Measurements from ENCODE around the gene INTS7. TPM values are rescaled to one million over a fixed set of nuclear protein-coding genes. Genes with fewer than 3 reads are reported as not detected.

Gene INTS7
- total RNA-seq, 2 experiments from 2014 or later: 23.2 to 25.4 TPM

GRCh38 chr1:211895126-211895759 is 140.1 kb downstream of the INTS7 start:
- POLR2A ChIA-PET: no interaction called here
- CTCF ChIA-PET: no interaction called here
- no peak overlapping the region for H3K4me3 Mint-ChIP-seq
- TF ChIP-seq CTCF (IDR thresholded peaks at IDR 0.05): no peak
- DNase-seq: no peak
- H3K4me1 Mint-ChIP-seq (ENCODE audit: low read depth): peaks cover under 1% of the 10 kb centered on the region
- H3K27ac Mint-ChIP-seq: no peak overlapping the region
- ATAC-seq: no peak
- intact Hi-C loops (cut with micrococcal nuclease): no loop called here
- no peaks in the 10 kb centered on the region for H3K27me3 Mint-ChIP-seq
- peaks cover under 1% of the 10 kb centered on the region for H3K9me3 Mint-ChIP-seq
- no peaks in the 10 kb centered on the region for H3K36me3 Mint-ChIP-seq (ENCODE audit: low read depth)

GRCh38 chr1:211894312-211894711 is 141.0 kb downstream of the INTS7 start:
- ATAC-seq (no peak), DNase-seq (no peak)
- Mint-ChIP-seq H3K4me3 (no peak overlapping the region), H3K9me3 (peaks cover 5% of the 10 kb centered on the region), H3K27me3 (no peaks in the 10 kb centered on the region), H3K36me3 (ENCODE audit: low read depth) (peaks cover 1% of the 10 kb centered on the region), H3K4me1 (ENCODE audit: low read depth) (peaks cover 4% of the 10 kb centered on the region), H3K27ac (no peak overlapping the region)
- POLR2A ChIA-PET: no interaction called here
- CTCF ChIA-PET: interaction anchor here (1.0 kb wide), 1 partner anchor 9 kb away, joined by 3 read pairs; no protein-coding TSS in a partner anchor
- TF ChIP-seq CTCF (IDR thresholded peaks at IDR 0.05): no peak
- intact Hi-C loops (cut with micrococcal nuclease): no loop called here

GRCh38 chr1:211893260-211893659 is 142.1 kb downstream of the INTS7 start:
- Mint-ChIP-seq H3K36me3 (ENCODE audit: low read depth) (peaks cover 1% of the 10 kb centered on the region), H3K4me1 (ENCODE audit: low read depth) (peaks cover 4% of the 10 kb centered on the region), H3K27ac (no peak overlapping the region), H3K27me3 (no peaks in the 10 kb centered on the region), H3K9me3 (peaks cover 5% of the 10 kb centered on the region), H3K4me3 (no peak overlapping the region)
- TF ChIP-seq CTCF (IDR thresholded peaks at IDR 0.05): no peak
- ATAC-seq (no peak), DNase-seq (no peak)
- CTCF ChIA-PET: interaction anchor here (1.0 to 1.2 kb wide), 3 partner anchors 9 to 27 kb away, joined by 3 to 5 read pairs (median 3); no protein-coding TSS in a partner anchor
- intact Hi-C loops (cut with micrococcal nuclease): no loop called here
- POLR2A ChIA-PET: interaction anchor here (1.3 kb wide), 1 partner anchor 212 kb away, joined by 3 read pairs; no protein-coding TSS in a partner anchor

GRCh38 chr1:211892577-211892976 is 142.8 kb downstream of the INTS7 start:
- Mint-ChIP-seq H3K4me3 (no peak overlapping the region), H3K36me3 (ENCODE audit: low read depth) (peaks cover 1% of the 10 kb centered on the region), H3K27me3 (no peaks in the 10 kb centered on the region), H3K27ac (no peak overlapping the region), H3K4me1 (ENCODE audit: low read depth) (peaks cover 9% of the 10 kb centered on the region), H3K9me3 (peaks cover 5% of the 10 kb centered on the region)
- DNase-seq (no peak), ATAC-seq (no peak)
- POLR2A ChIA-PET: interaction anchor here (1.3 kb wide), 1 partner anchor 211 kb away, joined by 3 read pairs; no protein-coding TSS in a partner anchor
- intact Hi-C loops (cut with micrococcal nuclease): no loop called here
- TF ChIP-seq CTCF (IDR thresholded peaks at IDR 0.05): no peak
- CTCF ChIA-PET: interaction anchor here (1.0 to 1.2 kb wide), 2 partner anchors 8 to 27 kb away, joined by 3 to 5 read pairs; no protein-coding TSS in a partner anchor

GRCh38 chr1:211891708-211892107 is 143.6 kb downstream of the INTS7 start:
- ChIA-PET POLR2A (interaction anchor here (1.3 kb wide), 1 partner anchor 210 kb away, joined by 3 read pairs; no protein-coding TSS in a partner anchor), CTCF (no interaction called here)
- Mint-ChIP-seq H3K36me3 (ENCODE audit: low read depth) (peaks cover 1% of the 10 kb centered on the region), H3K9me3 (peaks cover 5% of the 10 kb centered on the region), H3K27me3 (peaks cover 1% of the 10 kb centered on the region), H3K4me3 (no peak overlapping the region), H3K4me1 (ENCODE audit: low read depth) (peaks cover 11% of the 10 kb centered on the region), H3K27ac (no peak overlapping the region)
- no peak for TF ChIP-seq CTCF (IDR thresholded peaks at IDR 0.05)
- DNase-seq: no peak
- ATAC-seq: no peak
- intact Hi-C loops (cut with micrococcal nuclease): no loop called here
